Lower leg skin (tissue), 4 donors: ENCODE measurements around the gene SLC46A1. TPM values are rescaled to one million over a fixed set of nuclear protein-coding genes. Genes with fewer than 3 reads are reported as not detected.

Source experiments
- DNase-seq, 2 donors: peaks; one replicate each; pipeline ENCODE4 v3.0.0-alpha.2; 2019; ENCODE audit warnings: low spot score in 2 of 2
- H3K4me3 ChIP-seq: fragments of 200-600 bp; sonication (generic); 2 replicates; pipeline ENCODE4 v1.5.1; 2017; ENCODE audit warnings: mild to moderate bottlenecking, low read depth; ENCODE audit not compliant: poor library complexity, severe bottlenecking
- POLR2A ChIP-seq, 2 donors: fragments of 450-650 bp; IDR thresholded peaks; one replicate each; pipeline ENCODE4 v1.6.1; 2016 to 2017; ENCODE audit warnings: antibody characterized with exemption in 2 of 2, mild to moderate bottlenecking in 1 of 2, moderate library complexity in 1 of 2
- WGBS, 2 donors: methylation state at CpG; one replicate each; pipeline ENCODE4 v1.1.5; 2018; 5-methylcytosine and 5-hydroxymethylcytosine counted together
- intact Hi-C: fragments of 100-400 bp; cut with DNase I; formaldehyde crosslinking; loops from one replicate; pipeline ENCODE4 v1.15.0; 2023; ENCODE audit warnings: low total_unique reads
- total RNA-seq, 4 donors: library from RNA; depleted of rRNA; stranded (reverse); fragments of >200 nt; gene quantifications; one replicate each; pipeline ENCODE4 v1.1.0, GENCODE V29; 2016
- TF ChIP-seq, protein P1 (sequence below), 3 donors: fragments of 450-650 bp; IDR thresholded peaks; one replicate each; pipeline ENCODE4 v1.5.1; 2016; ENCODE audit warnings: antibody characterized with exemption in 3 of 3, mild to moderate bottlenecking in 3 of 3, moderate library complexity in 2 of 3

SLC46A1 gene
- total RNA-seq, 4 donors from 2014 or later, result 0.89 to 11.5 (median 4.5) TPM

DNA sequence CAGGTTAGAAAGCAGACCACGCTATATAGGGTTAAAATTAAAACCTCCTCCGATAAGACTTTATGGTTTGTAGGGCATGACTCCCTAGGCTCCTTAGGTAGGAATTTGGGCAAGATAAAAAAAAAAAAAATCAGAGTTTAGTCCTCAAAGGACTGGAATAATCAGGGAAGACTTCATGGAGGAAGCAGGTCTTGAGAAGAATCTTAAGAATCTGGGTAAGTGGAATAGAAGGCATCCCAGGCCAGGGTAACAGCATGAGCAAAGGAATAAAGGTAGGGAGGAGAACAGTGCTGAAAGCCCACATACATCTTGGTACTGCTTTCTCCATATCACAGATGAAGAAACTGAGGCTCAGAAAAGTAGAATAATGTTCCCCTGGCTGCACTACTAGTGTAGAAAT, 15.4 kb downstream of the SLC46A1 start:
- TF ChIP-seq POLR2A (IDR thresholded peaks at IDR 0.05), result no peak
- TF ChIP-seq, protein P1, sequence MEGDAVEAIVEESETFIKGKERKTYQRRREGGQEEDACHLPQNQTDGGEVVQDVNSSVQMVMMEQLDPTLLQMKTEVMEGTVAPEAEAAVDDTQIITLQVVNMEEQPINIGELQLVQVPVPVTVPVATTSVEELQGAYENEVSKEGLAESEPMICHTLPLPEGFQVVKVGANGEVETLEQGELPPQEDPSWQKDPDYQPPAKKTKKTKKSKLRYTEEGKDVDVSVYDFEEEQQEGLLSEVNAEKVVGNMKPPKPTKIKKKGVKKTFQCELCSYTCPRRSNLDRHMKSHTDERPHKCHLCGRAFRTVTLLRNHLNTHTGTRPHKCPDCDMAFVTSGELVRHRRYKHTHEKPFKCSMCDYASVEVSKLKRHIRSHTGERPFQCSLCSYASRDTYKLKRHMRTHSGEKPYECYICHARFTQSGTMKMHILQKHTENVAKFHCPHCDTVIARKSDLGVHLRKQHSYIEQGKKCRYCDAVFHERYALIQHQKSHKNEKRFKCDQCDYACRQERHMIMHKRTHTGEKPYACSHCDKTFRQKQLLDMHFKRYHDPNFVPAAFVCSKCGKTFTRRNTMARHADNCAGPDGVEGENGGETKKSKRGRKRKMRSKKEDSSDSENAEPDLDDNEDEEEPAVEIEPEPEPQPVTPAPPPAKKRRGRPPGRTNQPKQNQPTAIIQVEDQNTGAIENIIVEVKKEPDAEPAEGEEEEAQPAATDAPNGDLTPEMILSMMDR (IDR thresholded peaks at IDR 0.05), result no peak
- DNase-seq, result no peak
- H3K4me3 ChIP-seq, result no peak overlapping the region
- intact Hi-C loops, result no loop called here
- WGBS, 2 donors, result 90 to 94% methylated on average over 2 of the region's 2 CpGs

DNA sequence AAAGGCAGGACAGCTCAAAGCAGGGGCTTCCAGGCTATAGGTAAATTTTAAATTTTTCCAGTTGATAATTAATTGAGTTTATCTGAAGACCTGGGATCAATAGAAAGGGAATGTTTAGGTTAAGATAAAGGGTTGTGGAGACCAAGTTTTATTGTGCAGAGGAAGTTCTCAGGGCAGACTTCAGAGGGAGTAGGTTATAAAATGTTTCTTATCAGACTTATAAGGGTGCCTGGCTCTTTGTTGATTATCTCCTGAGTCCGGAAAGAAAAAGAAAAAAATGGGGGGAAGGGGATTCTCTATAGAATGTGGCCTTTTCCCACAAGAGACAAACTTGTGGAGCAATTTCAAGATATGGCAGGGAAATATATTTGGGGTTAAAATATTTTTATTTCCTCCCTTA, 15.9 kb downstream of the SLC46A1 start:
- 80 to 87% methylated on average over 1 of the region's 1 CpG for WGBS, 2 donors

DNA sequence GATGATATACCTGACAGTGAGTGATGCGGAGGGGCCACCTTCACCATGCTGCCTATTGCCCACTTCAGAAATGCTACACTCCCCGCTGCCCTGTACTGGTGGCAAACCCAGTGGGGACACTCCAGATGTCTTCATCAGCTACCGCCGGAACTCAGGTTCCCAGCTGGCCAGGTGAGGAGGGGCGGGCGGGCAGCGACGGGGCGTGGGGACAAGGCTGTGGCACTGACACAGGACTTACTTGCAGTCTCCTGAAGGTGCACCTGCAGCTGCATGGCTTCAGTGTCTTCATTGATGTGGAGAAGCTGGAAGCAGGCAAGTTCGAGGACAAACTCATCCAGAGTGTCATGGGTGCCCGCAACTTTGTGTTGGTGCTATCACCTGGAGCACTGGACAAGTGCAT, 17.9 kb downstream of the SLC46A1 start:
- no peak for DNase-seq
- H3K4me3 ChIP-seq, result no peak overlapping the region
- WGBS, 2 donors, result 97% methylated on average over 10 to 11 of the region's 11 CpGs
- TF ChIP-seq, protein P1 (IDR thresholded peaks at IDR 0.05), result no peak
- TF ChIP-seq POLR2A (IDR thresholded peaks at IDR 0.05), result no peak
- intact Hi-C loops, result no loop called here

More for the DNA sequence above, 15.9 kb downstream of the SLC46A1 start:
- no peak for TF ChIP-seq POLR2A (IDR thresholded peaks at IDR 0.05)
- TF ChIP-seq, protein P1 (IDR thresholded peaks at IDR 0.05), result no peak
- no peak overlapping the region for H3K4me3 ChIP-seq
- intact Hi-C loops, result no loop called here
- no peak for DNase-seq

DNA sequence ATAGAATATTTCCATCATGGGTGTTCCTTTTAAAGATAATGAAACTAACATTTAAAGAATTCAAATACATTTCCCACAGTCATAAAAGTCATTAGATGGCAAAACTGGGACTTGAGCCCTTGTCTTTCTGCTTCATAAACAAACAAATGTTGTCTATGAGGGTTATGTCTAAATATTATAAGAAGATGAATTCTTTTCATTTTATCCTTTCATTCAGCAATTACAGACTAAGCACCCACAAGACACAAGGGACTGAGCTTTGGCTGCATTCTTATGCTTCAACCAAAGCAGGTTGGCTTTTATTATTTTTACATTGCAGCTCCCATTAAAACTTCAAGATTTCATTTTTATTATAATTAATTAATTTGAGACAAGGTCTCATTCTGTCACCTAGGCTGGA, 19.6 kb downstream of the SLC46A1 start:
- DNase-seq, result no peak
- intact Hi-C loops, result no loop called here
- no peak overlapping the region for H3K4me3 ChIP-seq
- no peak for TF ChIP-seq POLR2A (IDR thresholded peaks at IDR 0.05)
- TF ChIP-seq, protein P1 (IDR thresholded peaks at IDR 0.05), result no peak

DNA sequence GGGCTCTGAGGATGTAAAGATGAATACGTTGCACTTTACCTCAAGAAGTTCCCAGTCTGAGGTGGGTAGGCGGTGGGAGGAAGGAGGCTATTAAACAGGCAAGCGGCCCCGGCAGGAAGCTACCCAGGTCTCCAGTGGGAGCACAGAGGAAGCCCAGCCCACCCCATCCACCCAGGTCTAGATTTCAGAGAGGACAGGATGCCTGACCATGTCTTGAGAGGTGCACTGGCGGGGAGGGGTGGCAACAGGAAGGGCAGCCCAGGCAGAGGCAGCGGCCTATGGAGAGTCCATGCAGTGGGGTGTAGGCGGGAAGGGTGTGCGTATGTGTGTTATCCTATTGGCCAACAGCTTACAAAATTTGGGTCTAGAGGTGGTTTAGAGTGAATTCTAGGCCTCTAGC, 20.6 kb downstream of the SLC46A1 start:
- no peak overlapping the region for H3K4me3 ChIP-seq
- 83 to 85% methylated on average over 8 of the region's 8 CpGs for WGBS, 2 donors
- TF ChIP-seq POLR2A (IDR thresholded peaks at IDR 0.05), result no peak
- TF ChIP-seq, protein P1 (IDR thresholded peaks at IDR 0.05), result no peak
- intact Hi-C loops, result no loop called here
- DNase-seq, result no peak

DNA sequence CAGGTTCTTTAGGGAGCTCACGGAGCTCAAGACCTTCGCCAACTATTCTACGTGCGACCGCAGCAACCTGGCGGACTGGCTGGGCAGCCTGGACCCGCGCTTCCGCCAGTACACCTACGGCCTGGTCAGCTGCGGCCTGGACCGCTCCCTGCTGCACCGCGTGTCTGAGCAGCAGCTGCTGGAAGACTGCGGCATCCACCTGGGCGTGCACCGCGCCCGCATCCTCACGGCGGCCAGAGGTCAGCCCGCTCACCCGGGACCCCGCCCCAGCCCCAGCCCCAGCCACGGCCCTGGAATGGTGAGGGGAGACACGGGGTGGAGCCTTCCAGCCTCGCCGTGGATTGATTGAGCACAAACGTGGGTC, 21.0 kb downstream of the SLC46A1 start:
- DNase-seq, result no peak
- intact Hi-C loops, result no loop called here
- TF ChIP-seq POLR2A (IDR thresholded peaks at IDR 0.05), result no peak
- TF ChIP-seq, protein P1 (IDR thresholded peaks at IDR 0.05), result no peak
- peak overlapping the region; percentile 44 for H3K4me3 ChIP-seq
- 33 to 35% methylated on average over 29 of the region's 29 CpGs for WGBS, 2 donors
